GM21529 (cell line): ENCODE results near the gene SREBF2.

ENCODE experiments used
- ATAC-seq: cut with Tn5 transposase; IDR thresholded peaks from one replicate; pipeline ENCODE4 v1.9.1; 2021; ENCODE audit not compliant: unreplicated experiment

The SREBF2 gene

DNA sequence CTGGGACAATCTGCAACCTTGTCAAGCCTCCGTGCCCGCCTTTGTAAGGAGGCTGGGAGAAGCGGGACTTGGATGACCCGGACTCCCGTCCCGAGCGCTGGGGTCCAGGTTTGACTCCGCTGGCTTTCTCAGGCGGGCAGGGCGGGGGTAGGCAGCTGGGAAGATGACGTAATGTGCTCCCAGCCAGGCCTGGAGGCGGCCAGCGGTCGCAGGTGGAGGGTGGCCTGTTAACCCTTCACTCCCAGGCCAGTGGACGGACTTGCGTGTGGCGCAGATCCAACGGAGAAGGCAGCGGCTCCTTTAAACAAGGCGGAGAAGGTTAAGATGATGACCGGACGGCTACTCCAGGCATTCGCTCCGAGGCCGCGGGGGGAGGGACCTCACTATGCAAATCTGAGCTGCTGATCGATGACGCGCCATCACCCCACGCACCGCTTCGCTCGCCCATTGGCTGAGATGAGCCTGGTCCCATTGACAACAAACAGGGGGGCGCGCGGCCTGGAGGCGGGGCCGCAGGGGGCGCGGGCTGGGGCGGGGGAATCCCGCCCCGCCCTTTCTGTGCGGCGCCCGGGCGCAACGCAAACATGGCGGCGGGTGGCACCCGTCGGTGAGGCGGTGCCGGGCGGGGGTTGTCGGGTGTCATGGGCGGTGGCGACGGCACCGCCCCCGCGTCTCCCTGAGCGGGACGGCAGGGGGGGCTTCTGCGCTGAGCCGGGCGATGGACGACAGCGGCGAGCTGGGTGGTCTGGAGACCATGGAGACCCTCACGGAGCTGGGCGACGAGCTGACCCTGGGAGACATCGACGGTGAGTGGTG lies at the start of gene SREBF2:
SREBF2 (plus strand) TSS at position 553 of the 816 bp plus-strand sequence; CDS start at position 719, 166 bp downstream.
- peak; percentile 80 for ATAC-seq

- no peak for ATAC-seq
Observed at GRCh38 chr22:41787331-41787730, 45.6 kb upstream of the SREBF2 start.

- ATAC-seq = no peak
Observed at GRCh38 chr22:41793871-41794270, 39.0 kb upstream of the SREBF2 start.

GRCh38 chr22:41798736-41799135 lies 34.2 kb upstream of the SREBF2 start:
- no peak for ATAC-seq

- peak; percentile 27 for ATAC-seq
Observed at GRCh38 chr22:41799486-41800347, 33.2 kb upstream of the SREBF2 start.

GRCh38 chr22:41800348-41801146 lies 32.4 kb upstream of the SREBF2 start, which contains the start of gene CCDC134:
CCDC134 (plus strand) TSS chr22:41800679; CDS start chr22:41808891, 8,212 bp downstream.
- ATAC-seq = peak; percentile 83

DNA sequence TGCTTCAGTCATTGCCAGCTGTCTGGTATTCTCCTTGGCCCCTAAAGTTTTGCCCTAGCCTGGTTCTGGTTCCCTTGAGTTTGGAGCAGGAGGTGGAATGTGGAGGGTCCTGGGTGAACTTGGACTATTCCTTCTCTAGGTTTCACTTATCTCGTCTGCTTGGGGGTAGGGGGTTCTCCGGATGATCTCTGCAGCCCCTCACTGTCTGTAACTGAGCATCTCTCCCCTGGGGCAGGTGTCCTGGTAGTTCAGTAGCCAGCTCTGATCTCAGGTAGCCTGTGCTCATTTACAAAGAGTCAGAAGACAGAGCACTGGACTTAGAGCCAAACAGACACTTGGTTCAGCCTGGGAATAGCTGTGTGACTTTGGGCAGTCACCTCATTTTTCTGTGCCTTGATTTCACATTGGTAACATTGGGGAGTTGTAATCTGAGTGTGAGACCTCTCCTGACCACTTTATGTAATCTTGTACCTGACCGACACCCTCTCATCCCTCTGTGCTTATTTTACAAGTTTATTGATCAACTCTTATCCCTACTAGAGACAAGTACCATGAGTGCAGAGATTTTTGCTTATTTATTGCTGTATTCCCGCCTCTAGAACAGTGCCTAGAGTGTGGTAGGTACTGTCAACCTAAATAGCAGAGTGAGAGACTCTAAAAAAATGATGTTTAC lies 31.6 kb upstream of the SREBF2 start:
- ATAC-seq = no peak

DNA sequence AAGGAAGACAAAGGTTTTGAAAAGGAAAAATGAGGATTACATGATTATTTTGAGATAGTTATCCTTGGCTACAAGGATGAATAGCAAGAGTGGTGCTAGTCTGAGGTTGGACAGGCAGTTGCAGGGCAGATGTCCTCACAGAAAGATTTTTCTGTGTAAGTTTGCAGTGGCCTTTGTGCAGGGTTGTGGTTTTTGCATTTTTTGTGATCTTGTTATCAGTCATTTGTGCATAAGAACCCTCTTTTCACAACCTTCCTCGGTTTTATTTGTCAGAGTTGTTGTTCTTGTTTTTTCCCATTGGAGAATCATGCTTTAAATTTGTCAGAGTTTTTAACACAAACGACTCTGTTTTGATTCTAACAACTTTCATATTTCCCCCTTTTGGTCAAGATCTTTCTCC lies 31.0 kb upstream of the SREBF2 start:
- ATAC-seq = no peak

GRCh38 chr22:41805639-41806038 lies 27.3 kb upstream of the SREBF2 start:
- ATAC-seq = no peak

- ATAC-seq = no peak
Observed at GRCh38 chr22:41808400-41808799, 24.5 kb upstream of the SREBF2 start.

DNA sequence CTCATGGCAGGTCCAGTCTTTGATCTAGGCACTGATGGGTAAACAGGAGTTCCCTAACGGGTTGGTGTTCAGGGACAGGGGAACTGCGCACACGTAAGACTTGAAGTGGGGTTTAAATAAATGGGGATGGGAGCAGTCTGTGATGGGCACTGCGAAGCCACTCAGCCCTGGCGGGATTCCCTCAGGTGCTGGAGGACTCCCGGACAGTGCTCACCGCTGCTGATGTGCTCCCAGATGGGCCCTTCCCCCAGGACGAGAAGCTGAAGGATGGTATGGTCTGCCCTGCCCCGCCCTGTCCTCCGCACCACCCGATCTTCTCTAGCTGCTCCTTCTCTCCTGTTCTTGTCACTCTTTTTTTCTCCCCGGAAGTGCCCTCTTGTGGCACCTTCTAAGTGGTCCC lies 22.9 kb upstream of the SREBF2 start:
- ATAC-seq = no peak

DNA sequence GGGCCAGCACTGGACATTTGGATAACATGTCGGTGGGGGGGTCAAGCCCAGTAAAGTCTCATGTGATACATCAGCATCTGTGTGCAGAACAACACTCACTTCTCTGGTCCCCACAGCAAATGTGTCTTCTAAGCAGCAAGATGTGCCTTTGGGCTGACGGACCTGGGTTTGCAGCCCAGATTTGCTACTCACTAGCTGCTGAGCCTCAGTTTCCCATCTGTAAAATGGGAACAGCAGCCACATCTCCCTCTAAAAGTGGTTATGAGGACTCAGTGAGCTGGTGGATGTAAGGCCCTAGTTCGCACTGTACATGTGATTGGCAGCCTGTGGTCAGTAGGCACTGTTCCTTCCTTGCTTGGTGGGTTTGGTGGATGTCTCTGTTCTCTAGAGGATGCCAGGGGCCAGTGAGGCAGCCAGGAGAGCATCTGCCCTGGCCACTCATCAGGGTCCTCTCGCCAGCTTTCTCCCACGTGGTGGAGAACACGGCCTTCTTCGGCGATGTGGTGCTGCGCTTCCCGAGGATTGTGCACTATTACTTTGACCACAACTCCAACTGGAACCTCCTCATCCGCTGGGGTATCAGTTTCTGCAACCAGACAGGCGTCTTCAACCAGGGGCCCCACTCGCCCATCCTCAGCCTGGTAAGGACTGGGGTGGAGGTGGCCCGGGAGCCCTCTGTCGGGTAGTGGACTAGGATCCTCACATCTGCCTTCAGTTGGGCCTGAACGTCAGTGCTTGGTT lies 19.9 kb upstream of the SREBF2 start:
- no peak for ATAC-seq

GRCh38 chr22:41813726-41814410 lies 19.0 kb upstream of the SREBF2 start:
- ATAC-seq = no peak

GRCh38 chr22:41815716-41816115 lies 17.2 kb upstream of the SREBF2 start:
- ATAC-seq = no peak

- ATAC-seq = no peak
Observed at GRCh38 chr22:41816241-41816640, 16.7 kb upstream of the SREBF2 start.

DNA sequence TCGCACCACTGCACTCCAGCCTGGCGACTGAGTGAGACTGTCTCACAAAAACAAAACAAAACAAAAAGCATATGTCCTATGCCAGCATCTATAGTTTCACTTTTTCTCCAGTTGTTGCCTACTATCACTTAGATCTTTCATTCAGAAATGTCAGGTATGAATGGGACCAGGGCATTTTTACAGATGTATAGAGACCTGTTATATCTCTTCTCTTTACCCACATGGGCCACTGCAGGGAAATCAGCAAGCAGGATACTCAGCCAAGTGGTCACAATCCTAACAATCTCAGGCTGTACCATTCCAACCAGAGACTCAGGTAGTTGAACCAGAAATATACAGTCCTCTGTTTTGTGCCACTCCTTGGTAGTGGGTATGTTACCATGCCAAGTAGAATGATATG lies 16.0 kb upstream of the SREBF2 start:
- ATAC-seq = no peak

GRCh38 chr22:41818011-41818410 lies 14.9 kb upstream of the SREBF2 start:
- ATAC-seq = no peak

DNA sequence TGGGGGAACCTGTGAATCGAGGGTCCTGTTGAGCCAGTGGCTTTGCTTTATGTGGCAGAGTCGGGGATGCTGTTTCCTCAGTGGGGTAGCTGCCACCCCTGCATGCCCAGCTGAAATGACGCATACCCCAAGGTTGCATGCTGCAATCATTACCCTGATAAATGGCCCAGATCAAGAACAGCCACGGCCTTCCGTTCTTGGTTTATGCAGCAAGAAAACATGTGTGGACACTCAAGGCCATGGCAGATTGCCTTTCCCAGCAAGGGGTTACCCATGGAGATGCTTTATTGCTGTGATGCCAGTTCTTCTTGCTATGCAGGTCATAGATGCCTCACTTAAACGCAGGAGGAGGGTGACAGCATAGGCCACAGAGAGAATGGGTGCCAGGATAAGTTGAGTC lies 14.3 kb upstream of the SREBF2 start:
- no peak for ATAC-seq

GRCh38 chr22:41819257-41819656 lies 13.6 kb upstream of the SREBF2 start:
- ATAC-seq = no peak
